ENCODE measurements around the gene ZNF133.
"Not testable (repeated sequence)": the region's sequence is repeated elsewhere in the genome, so short reads cannot be mapped to it uniquely, and the experiment has no call there.

Gene ZNF133

GRCh38 chr20:18284805-18285533 is 3.4 kb upstream of the ZNF133 start:
- no peak for DNase-seq (ENCODE audit: low spot score)

GRCh38 chr20:18287546-18287914 is 797 bp upstream of the ZNF133 start:
- DNase-seq (ENCODE audit: low spot score): no peak

DNA sequence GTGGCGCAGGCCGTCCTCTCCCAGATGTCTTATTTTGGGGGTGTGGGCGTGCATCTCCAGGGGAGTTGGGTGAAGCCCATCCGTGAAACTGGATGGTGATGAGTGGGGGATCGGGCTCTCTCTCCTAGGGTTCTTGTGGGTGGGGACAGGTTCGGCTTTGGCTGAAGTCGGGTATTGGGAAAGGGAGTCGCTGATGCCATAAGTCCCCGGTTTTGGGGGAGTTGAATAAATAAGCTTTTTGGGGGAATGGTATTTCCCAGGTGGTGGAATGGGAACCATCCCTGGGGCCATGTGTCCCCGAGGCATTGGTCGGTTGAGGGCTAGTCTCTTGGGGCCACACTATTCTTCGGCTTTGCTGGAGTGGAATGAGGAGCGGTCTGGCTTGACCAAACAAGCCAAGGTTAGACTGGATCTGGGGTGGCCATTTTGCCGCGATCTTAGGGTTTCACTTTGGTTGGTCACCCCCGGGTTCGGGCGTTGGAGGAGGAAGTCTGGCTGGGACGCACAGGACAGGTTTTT is 481 bp downstream of the ZNF133 start:
- DNase-seq (ENCODE audit: low spot score): no peak

- no peak for DNase-seq (ENCODE audit: low spot score)
Observed at GRCh38 chr20:18289306-18289705, 979 bp downstream of the ZNF133 start.

- no peak for DNase-seq (ENCODE audit: low spot score)
Observed at GRCh38 chr20:18299364-18299763, 11.0 kb downstream of the ZNF133 start.

DNA sequence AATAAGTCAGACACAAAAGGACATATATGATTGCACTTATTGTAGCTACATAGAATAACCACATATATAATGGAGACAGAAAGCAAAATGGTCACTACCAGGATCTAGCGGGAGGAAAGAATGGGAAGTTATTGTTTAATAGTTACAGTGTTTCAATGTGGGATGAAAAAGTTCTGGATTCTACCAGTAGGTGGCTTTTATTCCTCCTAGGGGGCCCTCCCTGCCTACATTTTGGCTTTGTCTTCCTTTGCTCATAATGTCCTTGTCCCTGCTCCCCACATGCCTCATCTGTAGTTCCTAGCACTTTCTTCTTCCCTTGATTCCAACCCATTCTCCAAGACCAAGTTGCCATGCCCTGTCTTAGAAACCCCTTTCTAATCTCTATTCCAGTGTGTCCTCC is 16.3 kb downstream of the ZNF133 start:
- DNase-seq (ENCODE audit: low spot score): no peak

- no peak for DNase-seq (ENCODE audit: low spot score)
Observed at GRCh38 chr20:18307301-18307700, 19.0 kb downstream of the ZNF133 start.

GRCh38 chr20:18310051-18310450 is 21.7 kb downstream of the ZNF133 start:
- DNase-seq (ENCODE audit: low spot score): no peak

DNA sequence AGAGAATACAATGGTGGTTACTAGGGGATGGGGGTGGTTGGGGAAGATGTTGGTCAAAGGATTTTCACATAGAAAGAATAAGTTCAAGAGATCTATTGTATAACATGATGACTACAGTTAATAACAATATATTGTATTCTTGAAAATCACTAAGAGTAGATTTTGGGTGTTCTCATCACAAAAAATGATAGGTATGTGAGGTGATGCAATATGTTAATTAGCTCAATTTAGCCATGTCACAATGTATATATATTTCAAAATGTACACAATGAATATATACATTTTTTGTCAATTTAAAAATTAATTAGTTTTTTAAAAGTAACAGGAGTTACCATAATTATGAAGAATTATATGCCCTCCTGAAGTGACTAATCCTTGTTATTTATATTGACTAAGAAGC is 22.3 kb downstream of the ZNF133 start:
- no peak for DNase-seq (ENCODE audit: low spot score)

- no peak for DNase-seq (ENCODE audit: low spot score)
Observed at GRCh38 chr20:18312723-18313122, 24.4 kb downstream of the ZNF133 start.

- no peak for DNase-seq (ENCODE audit: low spot score)
Observed at GRCh38 chr20:18313411-18313810, 25.1 kb downstream of the ZNF133 start.

GRCh38 chr20:18314786-18315406 is 26.6 kb downstream of the ZNF133 start:
- no peak for DNase-seq (ENCODE audit: low spot score)

GRCh38 chr20:18316166-18316565 is 27.8 kb downstream of the ZNF133 start:
- DNase-seq (ENCODE audit: low spot score): no peak

DNA sequence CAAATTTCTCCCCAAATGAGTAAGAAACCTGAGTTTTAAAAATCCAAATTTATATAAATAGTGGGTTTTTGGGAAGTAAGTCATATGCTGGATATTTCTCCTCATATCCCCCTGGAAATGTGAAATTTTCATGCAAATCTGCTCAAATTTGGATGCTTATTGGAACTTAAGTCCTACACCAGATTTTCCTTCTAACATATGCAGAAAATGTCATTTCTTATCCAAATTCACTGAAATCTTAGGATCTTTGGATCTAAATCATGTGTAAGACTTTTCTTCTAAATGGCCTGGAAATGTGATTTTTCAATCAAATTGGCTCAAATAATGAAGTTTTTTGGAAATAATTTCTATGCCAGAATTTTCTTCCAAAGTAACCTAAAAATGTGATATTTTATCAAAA is 33.0 kb downstream of the ZNF133 start:
- DNase-seq (ENCODE audit: low spot score): no peak

DNA sequence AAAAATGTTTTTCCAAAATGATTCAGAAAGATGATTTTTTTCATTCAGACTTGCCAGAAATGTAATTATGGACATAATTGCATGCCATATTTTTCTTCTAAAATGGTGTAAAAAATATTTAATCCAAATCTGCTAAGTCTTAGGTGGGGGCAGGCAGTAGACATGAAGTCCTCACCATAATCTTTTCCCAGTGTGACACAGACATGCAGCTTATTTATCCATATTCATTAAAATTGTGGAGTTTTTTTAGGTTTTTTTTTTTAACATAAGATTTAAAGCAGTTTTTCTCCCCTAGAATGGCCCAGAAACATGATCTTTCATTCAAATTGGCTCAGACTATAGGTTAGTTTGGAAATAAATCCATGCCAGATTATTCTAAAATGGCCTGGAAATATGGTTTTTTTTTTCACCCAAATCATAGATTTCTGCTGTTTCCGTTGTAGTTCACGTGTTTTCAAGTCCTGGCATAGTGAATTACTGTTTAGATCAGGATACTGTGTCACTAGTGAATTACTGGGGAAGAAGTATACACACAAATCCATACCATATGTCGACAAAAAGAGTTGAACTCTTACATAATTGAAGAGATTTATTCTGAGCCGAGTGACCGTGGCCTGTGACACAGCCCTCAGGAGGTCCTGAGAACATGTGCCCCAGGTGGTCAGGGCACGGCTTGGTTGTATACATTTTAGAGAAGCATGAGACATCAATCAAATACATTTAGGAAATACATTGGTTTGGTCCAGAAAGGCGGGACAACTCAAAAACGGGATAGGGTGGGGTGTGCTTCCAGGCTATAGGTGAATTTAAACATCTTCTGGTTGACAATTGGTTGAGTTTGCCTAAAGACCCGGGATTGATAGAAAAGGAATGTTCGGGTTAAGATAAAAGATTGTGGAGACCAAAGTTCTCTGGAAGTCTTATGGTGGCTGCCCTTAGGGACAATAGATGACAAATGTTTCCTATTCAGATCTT is 33.9 kb downstream of the ZNF133 start:
- DNase-seq (ENCODE audit: low spot score): no peak

DNA sequence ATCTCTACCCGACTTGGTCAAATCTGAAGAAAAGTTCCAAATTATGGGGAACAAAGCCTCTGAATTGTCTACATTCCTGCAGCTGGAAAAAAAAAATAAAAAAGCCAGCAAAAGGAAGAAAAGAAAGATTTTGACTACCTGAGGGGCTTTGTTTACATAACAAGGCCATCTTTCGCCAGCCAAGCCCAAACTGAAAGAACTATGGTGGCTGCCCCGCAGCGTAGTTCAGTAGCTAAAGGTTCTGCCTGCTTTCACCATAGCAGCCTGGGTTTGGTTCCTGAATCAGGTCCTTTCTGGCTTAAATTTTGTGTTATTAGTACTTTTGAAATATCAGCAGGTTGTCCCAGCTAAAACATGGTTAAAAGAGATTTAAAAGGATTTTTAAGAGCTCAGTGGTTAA is 35.4 kb downstream of the ZNF133 start:
- DNase-seq (ENCODE audit: low spot score): no peak

DNA sequence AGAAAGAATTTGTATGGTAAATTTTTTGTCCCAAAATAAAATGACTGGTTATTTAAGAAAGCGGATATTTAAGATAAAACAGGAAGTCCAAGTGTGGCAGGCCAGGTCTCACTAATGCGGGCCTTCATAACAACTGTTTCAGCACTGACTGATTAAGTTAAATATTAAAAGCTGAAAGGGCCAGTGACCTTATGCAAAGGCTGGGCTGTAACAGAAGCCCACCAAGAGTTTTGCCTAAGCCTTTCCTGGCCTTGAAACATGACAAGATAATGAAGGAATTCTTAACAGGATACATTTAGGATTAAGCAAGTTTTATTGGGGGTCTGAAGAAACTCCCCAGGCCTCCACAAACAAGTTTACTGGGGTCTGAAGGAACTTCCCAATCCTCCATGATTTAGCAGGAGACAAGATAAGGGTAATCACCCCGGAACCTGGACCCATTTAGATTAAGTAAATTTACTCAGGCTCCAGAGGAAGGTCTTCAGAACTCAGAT is 36.3 kb downstream of the ZNF133 start:
- no peak for DNase-seq (ENCODE audit: low spot score)

DNA sequence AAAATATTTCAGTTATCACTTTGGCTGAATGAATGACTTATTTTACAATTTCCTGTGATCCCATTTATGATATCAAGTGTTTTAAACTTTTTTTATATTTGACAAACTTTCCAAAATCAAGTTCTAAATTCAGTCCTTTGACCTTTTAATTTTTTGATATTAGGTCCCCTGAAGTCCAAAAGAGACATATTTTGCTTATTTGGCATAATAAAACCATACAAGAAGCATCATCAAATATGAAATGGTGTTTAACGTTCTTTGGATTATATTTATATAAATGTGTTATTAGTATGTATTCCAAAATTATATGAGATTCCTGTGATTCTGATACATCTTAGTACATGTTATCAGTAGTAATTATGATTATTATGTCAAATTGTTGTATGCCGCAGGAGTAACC is 38.7 kb downstream of the ZNF133 start:
- DNase-seq (ENCODE audit: low spot score): no peak

GRCh38 chr20:18331694-18332093 is 43.4 kb downstream of the ZNF133 start:
- DNase-seq (ENCODE audit: low spot score): no peak

GRCh38 chr20:18349749-18350148 is 61.4 kb downstream of the ZNF133 start:
- DNase-seq (ENCODE audit: low spot score): not testable (repeated sequence)

DNA sequence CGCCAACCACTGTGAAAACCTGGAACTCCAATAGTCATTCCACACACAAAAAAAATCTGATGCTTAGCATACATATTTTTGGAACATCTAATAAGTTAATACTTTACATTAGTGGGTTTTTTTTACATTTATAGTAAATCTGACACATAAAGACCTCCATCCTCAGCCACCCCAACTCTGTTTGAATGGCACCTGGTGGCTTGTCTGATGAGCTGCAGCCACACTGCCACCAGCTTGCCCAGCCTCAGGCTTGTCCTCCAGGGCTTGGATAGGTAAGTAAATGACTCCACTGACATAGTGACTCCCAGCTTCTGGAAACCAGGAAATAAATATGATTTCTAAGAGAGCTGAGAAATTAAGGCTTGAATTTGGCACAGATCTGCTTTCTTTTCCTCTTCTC is 71.5 kb downstream of the ZNF133 start:
- no peak for DNase-seq (ENCODE audit: low spot score)

DNA sequence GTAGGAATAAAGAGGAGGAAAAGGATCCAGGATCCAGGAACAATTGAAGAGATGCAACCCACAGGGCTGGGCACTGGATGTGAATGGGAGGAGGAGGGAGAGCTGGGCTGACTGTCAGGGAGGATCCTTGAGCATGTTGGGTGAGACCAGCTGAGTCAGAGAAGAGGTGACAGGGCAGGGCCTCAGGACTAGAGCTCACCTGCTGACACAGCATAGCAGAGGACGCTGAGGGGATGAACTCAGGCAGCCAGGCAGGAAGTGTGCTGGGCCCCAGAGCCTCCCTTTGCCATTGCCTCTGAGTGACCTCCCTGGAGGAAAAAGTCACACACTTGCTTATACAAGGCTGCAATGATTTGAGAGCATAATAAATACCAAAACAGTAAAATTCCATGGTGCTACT is 72.3 kb downstream of the ZNF133 start:
- DNase-seq (ENCODE audit: low spot score): no peak
